ENCODE results near the gene ZNF804B.

Gene ZNF804B

DNA sequence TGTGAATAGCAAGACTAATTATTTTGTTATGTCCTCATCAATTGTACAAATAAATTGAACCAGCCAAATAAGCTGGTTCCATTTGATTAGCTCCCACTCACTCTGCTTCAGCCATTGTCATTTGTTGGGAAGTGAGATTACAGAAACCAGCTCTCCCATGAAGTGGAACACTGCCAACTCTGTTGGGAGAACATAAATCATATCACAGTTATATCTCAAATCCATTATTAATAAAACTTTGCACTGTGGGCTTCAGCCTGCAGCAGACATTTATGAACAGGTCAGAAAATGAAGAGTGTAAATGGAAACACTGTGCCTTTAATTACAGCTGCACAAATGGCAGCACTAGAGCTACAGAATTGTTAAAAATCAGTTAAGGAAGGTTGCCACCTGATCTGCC, 82.7 kb downstream of the ZNF804B start:
- no peak for DNase-seq

DNA sequence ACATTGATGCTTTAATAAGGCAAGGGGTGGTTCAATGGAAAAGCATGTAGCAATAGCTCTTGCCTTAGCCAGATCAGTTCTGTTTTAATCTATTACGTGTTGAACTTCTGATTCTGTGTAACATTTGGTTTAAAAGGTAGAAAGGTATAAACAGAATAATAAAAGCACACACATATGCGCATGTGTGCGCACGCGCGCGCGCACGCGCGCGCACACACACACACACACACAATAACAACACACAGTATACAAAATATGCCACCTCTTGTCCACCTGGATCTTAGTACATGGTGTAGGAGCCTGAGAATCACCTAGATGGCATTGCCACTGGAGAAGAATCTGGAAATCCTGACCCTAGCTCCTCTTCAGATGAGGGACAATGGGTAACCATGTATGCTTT, 85.6 kb downstream of the ZNF804B start:
- no peak for DNase-seq

DNA sequence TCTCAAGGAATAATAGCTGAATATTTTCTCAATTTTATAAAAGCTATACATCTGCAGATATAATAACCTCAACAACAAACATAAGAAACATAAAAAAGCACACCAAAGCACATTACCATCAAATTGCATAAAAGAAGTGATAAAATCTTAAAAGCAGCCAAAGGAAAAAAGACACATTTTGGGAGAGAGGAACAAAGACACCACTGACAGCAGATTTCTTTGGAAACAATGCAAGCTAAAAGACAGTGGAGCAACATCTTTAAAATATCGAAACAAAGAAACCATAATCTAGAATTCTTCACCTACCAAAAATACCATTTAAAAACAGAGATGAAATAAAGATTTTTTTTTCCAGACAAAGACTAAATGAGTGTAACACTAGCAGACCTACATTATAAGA, 91.7 kb downstream of the ZNF804B start:
- no peak for DNase-seq

- no peak for DNase-seq
Observed at GRCh38 chr7:88859288-88859687, 99.8 kb downstream of the ZNF804B start.

DNA sequence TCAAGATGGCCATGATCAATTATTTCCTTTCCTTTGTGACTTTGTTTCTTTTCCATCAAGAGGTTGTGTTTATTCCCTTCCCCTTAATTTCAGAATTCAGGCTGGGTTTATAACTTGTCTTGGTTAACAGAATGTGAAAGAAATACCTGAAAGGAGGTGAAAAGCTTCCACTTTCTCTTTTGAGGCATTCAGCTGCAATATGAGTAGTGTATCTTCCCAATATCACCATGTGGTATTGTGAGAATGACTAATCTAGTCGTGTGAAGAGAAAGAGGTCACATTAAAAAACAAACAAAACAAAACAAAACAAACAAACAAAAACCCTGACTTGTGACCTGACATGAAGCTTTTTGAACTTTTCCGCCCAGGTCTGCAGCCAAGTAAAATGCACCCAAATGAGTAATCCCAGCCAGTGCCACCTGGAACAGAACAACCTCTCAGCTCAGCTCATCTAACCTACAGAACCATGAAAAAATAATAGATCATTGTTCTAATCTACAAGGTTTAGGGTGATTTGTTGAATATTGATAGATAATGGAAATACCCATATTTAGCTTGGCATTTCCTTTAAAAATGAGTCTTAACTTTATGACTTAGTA, 106.9 kb downstream of the ZNF804B start:
- no peak for DNase-seq

GRCh38 chr7:88867158-88867557, 107.7 kb downstream of the ZNF804B start:
- no peak for DNase-seq

GRCh38 chr7:88868456-88868855, 109.0 kb downstream of the ZNF804B start:
- DNase-seq = no peak

GRCh38 chr7:88881136-88881535, 121.6 kb downstream of the ZNF804B start:
- DNase-seq = no peak

DNA sequence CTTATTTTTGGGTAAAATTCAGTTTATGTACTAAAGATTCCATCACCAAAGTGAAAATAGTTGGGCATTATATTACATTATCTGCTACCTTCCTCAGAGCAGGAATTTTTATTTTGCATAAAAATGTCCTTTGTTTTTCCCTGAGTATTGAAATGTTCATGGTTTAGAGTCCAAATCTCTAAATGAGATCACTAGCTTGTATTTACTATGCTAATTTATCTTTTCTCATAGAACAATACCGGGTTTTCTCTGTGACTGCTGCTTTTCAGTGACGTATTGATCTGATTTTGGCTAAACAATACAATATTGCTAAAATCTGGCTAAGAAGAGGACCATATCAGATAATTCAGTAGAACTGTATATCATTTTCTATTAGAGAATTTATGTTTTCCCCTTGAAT, 125.6 kb downstream of the ZNF804B start:
- no peak for DNase-seq

DNA sequence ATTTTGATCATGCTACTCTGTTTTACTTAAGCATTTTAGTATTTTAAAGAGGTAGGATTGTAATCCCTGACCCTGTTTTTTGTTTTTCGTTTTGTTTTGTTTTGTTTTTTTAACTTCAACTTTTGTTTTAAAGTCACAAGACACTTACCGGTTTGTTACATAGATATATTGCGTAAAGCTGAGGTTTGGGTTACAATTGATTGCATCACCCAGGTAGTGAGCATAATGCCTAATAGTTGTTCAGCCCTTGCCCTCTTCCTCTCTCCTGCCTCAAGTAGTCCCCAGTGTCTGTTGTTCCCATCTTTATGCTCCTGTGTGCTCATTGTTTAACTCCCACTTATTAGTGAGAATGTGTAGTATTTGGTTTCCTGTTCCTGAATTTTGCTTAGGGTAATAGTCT, 129.2 kb downstream of the ZNF804B start:
- DNase-seq = peak; percentile 8

- no peak for DNase-seq
Observed at GRCh38 chr7:88910516-88910915, 151.0 kb downstream of the ZNF804B start.

DNA sequence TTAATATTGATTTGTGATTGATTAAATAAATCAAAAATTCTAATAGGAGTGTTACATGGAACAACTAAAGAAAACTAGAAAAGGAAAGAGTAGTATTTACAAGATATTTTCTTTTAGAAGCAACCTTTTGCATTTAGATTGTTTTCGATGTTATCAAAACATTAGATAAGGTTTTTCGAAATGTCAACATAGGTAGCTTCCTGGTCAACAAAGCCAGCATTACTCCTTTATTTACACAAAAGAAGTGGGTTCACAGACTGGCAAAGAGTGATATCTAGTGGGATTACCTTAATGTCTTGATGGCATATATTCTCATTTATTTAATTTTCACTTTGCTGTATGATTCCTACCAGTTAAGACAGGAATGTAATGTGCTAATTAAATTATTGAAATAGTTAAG, 153.4 kb downstream of the ZNF804B start:
- DNase-seq = no peak

- DNase-seq = no peak
Observed at GRCh38 chr7:88915615-88916014, 156.1 kb downstream of the ZNF804B start.

DNA sequence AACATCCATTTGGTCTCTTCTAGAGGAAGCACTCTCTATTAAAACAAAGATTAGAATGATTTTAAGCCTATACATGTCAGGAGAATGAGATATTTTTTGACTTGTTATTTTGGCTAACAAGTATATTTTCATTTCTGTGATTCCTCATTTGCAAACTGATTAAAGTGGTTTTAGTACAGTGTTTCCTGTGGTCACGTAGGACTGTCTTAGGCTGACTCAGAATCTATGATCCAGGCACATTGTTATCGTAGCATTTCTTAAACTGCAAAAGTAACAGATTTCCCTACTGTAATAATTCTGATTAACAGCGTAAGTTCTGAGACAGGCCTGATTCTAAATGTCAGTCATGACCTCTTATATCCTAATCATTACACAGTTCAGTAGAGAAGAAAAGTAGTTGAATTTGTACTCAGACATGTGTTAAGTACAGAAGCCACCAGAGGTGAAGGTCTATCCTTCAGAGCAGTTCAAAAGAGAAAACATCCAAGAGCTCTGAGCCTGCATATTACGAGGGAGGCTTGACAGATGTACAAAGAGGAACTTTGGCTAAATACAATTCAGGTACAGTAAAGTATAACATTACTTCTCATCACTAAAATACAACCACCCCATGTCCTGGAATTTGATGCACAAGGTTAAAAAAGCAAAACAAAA, 160.1 kb downstream of the ZNF804B start:
- DNase-seq = peak; percentile 31

GRCh38 chr7:88922944-88923343, 163.4 kb downstream of the ZNF804B start:
- no peak for DNase-seq

- peak; percentile 44 for DNase-seq
Observed at GRCh38 chr7:88928276-88928675, 168.8 kb downstream of the ZNF804B start.

- no peak for DNase-seq
Observed at GRCh38 chr7:88929719-88930118, 170.2 kb downstream of the ZNF804B start.

- DNase-seq = no peak
Observed at GRCh38 chr7:88933285-88933684, 173.8 kb downstream of the ZNF804B start.

DNA sequence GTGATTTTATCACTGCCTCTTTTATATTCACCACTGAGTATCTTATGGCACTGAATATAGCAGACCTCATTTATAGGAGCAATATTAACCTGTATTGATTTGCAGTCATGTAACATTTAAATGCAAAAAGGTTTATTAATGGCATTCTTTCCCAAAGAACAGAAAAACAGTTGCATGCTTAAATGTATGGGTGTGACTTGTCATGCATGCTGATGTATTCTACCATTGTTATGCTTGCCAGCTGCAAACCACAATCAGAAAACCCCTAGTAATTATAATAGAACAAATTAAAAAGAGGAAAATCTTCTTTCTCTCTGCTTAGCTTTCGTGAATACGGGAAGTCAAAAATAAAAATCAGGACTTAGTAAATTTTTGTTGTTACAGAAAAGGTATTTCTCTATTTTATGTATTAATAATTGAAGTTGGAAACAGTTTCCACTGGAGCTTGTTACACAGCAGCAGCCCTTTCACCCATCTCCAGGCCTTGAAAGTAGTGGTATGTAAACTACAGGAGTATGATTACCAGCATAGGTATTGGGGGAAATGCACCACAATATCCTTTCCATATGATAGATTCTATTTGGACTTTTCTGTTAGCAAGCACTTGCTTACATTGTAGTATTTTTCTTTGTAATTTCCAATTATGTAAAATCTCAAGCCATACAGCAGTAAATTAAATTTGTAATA, 183.5 kb downstream of the ZNF804B start:
- no peak for DNase-seq

- no peak for DNase-seq
Observed at GRCh38 chr7:88951826-88952225, 192.3 kb downstream of the ZNF804B start.

GRCh38 chr7:88964418-88964817, 204.9 kb downstream of the ZNF804B start:
- no peak for DNase-seq

DNA sequence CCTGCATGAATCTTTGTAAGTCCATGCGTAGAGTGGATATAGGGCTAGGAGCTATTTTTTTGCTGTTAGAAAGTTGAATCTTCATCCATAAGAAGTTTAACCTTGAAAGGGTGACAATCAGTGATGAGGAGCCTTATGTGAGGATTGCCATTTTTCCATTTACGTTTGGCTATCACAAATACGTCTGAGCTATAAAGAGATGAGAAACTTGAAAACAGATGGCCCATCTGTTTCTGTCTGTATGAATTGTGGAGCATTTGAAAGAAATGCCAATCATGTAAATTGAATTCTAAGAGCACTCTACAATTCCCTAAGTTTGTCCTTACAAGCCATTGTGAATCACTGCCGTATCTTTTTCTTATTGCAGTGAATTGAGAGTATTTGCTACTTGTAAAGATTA, 205.9 kb downstream of the ZNF804B start:
- no peak for DNase-seq

DNA sequence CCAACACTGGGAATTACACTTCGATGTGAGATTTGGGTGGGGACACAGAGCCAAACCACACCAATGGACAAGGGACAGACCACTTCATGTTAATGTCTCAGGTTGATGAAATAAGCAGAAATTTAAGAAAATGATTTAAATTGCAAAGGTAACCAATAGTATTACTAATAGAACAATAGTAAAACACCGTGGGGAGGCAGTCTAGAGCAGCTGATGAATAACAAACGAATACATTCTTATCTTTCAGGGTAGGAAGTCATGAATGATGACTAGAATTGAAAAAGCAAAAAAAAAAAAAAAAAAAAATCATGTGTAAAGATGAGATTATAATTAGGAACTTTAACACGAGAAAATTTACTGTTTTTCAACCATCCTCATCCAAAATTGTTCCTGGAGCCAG, 207.9 kb downstream of the ZNF804B start:
- no peak for DNase-seq

- DNase-seq = no peak
Observed at GRCh38 chr7:88969167-88969566, 209.7 kb downstream of the ZNF804B start.

All from fibroblast of skin of scalp (primary cell).